ENCODE results near the gene RGPD8.
A peak's percentile ranks its signal among the peaks of the same experiment; 100 is the strongest.
"Not testable (repeated sequence)": the region's sequence is repeated elsewhere in the genome, so short reads cannot be mapped to it uniquely, and the experiment has no call there.

Gene RGPD8

DNA sequence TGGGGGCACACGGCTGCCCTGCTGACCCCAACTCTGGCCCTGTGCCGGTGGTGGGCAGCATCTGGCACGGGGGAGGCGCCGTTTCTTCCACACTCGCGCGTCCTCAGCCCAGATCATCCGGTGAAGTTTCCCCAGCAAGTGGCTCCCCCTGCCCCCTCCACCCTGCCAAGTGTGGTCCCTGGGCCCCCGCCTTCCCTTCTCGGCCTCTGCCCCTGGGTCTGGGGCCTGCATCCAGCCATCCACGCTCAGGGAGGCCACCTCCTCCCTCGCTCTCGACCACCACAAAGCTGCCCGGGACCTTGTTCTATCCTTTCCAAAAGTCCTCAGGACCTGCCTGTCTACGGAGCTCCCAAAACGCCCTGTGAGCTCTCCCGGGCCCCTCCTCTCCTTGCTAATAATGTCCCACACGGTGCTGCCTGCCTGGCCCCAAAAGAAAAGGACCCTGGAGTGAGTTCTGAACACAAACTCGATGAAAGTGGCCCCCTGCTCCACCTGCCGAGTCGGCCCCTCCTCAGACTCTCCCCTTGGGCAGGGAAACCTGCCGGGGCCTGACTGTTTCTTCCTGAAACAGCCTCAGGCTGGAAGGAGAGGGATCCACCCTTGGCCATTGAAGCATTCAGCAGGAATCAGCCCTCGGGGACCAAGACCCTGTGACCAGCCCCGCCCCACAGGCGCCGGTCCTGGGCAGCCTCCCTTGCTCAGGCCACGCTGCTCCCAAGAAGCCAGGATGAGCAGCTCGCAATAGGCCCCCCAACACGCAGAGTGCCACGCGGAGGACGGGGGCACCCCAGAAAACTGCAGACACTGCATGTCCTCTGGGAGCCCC is 1.7 kb upstream of the RGPD8 start:
- DNase-seq: not testable (repeated sequence)

DNA sequence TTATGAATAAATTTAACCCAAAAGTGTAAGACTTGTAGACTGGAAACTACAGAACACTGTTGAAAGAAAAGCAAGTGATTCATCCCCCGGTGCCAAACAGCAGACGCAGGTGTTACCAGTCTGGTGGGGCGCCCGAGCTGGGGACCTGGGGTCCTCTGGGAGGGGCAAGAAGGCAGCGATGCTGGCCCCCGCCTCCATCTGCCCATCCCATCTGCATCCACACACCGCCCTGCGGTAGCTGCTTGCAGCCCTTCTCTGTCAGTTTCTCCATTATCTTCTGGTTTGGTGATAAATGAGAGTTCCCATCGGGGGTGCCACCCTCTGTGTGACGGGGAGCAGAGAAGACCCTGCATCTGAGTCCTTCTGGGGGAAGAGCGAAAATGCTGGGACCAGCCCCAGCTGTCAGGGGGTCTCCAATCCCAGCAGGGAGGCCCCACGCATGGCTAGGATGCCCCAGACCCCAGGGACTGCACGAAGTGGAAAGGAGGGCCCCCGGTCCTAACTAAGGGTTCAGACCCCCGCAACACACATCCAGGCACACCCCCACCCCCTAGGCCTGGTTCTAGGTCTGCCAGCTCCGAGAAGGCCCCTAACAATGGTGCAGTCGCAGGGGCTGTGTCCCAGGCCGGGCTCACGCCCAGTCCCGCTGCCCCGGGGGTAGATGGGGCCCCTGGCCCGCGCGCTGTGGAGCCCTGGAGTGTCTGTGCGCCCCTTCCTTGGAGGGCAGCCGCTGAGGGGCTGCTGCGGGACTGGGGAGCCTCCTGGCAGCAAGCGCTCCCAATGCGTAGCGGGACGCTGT is 686 bp upstream of the RGPD8 start:
- no peak for DNase-seq

DNA sequence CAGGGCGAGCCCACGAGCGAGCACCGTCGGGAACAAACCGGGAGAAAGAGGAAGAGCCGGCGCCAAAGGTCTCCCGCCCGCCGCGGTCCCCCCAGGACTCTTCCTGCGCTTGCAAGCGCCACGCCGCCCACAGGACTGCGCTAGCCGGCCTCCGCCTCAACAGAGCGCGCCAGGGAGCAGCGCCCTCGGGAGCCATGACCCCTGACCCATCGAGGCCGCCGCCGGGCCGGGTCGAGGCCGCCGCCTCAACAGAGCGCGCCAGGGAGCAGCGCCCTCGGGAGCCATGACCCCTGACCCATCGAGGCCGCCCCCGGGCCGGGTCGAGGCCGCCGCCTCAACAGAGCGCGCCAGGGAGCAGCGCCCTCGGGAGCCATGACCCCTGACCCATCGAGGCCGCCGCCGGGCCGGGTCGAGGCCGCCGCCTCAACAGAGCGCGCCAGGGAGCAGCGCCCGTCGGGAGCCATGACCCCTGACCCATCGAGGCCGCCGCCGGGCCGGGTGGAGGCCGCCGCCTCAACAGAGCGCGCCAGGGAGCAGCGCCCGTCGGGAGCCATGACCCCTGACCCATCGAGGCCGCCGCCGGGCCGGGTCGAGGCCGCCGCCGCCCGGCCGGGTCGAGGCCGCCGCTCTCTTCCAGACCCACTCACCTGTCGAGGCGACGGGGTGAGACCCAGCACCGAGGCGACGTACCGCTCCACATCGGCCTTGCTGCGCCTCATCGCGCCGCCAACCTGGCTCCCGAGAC is 538 bp downstream of the RGPD8 start:
- peak; percentile 52 to 74 for DNase-seq

DNA sequence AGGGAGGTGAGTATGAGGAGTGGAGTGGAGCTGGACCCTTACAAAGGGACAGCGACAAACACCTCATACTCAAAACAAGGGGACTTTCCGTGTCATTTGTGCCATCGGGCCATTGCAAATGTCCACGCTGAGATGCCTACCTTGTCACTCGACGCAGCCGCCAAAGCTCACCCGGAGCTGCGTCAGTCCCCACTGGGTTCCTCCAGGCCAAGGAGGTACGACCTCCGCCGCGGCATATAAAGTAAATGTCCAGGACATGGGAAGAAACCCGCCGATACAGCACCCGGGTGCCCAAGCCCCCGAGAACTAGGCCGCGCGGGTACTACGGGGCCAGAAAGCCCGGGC is 1.1 kb downstream of the RGPD8 start:
- peak in 1 of 2 donors; percentile 2 for DNase-seq

GRCh38 chr2:112431587-112432295 is 1.7 kb downstream of the RGPD8 start:
- not testable (repeated sequence) for DNase-seq

GRCh38 chr2:112424553-112424952 is 8.9 kb downstream of the RGPD8 start:
- not testable (repeated sequence) for DNase-seq

DNA sequence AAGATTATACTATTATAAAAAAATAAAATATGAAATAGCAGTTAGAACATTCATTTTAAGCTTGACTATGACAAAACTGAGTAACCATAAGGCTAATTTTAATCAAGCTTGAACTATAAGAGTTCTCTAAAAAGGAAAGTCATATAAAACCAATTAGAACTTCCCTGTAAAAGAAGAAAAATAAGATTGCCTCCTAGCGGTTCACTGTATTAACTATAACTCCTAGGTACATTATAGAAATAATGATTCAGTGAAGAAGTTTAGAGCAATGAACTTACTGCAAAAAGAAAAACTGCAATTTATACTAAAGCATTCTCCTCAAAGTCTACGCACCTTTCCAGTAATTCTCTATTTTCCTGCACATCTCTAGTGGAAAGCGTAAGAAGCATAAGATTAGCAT is 16.6 kb downstream of the RGPD8 start:
- not testable (repeated sequence) for DNase-seq

DNA sequence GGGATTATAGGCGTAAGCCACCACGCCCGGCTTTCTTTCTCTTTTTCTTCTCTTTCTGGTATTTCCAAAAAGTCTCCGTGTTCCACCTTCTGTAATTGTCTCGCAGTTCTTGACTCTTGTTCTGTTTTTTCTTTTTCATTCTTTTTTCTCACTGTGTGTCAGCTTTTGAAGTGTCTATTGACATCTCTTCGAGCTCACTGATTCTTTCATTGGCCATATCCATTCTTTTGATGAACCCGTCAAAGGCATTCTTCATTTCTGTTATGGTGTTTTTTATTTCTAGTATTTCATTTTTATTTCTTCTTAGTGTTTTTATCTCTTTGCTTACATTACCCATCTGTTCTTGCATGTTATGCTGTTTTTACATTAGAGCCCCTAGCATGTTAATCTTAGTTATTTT is 73.4 kb downstream of the RGPD8 start:
- not testable (repeated sequence) for DNase-seq

DNA sequence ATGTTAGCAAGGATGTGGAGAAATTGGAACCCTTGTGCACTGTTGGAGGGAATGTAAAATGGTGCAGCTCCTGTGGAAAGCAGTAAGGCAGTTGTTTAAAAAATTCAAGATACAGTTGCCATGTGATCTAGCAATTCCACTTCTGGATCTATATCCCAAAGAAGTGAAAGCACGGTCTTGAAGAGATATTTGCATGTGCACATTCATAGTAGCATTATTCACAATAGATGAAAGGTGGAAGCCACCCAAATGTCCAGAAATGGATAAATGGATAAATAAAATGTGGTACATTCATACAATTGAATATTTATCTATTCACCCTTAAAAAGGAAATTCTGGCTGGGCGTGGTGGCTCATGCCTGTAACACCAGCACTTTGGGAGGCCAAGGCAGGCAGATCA is 79.1 kb downstream of the RGPD8 start:
- not testable (repeated sequence) for DNase-seq

GRCh38 chr2:112352809-112353603 is 80.4 kb downstream of the RGPD8 start:
- not testable (repeated sequence) for DNase-seq

DNA sequence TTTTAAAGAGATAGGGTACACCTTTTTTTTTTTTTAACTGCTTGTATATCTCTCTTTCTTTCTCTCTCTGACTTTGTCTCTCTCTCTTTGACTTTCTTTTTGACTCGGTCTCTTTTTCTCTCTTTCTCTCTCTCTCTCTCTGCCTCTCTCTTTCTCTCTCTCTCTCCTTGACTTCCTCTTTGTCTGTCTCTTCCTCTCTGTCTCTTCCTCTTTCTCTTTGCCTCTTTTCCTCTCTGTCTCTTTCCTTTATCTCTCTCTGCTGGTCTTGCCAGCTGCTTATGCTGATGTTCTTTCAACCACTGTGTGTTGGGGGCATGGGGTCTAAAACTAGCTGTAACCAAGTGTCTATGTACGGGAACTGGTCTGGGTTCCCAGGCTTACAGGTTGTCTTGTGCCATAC is 81.2 kb downstream of the RGPD8 start:
- DNase-seq: not testable (repeated sequence)

GRCh38 chr2:112345030-112346027 is 88.1 kb downstream of the RGPD8 start:
- no peak for DNase-seq

DNA sequence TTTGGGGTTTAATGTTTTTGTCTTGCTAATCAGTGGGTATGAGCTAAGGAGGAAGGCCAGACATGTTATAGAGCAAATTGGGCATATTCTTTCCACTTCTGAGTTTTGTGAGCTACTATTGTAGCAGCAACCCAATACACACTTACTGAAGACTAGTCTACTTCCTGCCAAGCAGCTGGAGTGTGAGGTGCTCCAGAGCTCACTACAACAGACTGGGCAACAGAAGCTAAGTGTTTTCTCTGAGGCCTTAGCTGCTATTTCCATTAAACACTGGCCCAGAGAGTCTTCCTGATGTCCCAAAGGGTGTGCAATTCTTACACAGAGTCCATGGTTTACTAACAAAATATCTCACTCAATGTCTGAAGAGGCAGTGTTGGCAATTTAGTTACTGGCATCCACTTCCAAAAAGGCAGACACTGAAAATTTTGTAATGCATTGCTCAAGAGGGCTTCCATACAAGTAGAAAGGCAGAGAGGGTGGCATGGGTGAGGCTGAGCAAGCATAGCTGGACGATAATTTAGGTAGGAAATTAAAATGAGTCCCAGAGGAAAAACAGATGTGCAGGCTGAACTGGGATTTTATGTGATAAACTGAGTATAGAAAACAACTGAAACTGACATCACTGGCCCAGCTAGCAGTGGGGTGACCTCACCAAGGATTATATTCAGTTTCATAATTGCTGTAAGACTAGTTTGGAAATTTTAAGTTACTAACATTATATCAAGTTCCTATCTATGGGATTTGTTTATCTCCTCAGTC is 89.4 kb downstream of the RGPD8 start:
- no peak for DNase-seq

GRCh38 chr2:112342067-112342550 is 91.3 kb downstream of the RGPD8 start:
- DNase-seq: no peak

DNA sequence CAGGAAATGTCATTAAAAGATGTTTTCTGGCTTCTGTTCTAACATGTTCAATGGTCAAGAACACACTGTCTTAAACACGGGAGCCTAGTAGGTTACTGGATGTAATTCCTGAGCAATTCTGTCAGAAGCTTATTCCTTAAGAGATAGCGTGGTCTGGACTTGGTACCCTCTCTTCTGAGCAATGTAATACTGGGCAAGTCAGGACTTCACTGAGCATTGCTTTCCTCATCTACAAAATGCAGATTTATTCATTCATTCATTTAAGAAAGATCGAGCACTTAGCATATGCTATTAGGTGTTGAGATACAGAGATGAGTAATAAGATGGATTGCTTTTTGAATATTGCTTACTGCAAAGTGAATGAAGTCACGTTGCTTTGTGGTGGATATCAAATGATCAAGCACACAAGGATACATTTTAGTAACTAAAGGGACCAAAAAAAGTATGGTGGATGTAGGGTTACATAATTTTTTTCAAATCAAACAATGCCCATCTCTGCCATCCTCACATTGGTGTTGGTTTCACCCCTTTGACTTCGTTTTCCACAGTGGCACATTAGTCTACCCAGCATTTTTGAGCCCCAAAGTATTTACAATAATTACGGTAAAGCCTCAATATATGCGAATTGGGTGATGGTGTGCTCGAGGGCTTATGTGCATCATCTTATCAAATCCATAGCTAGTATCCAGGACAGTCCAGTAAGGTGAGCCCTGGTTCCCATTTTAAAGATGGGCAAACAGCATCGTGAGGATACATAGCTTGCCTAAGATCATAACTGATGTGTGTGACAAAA is 92.8 kb downstream of the RGPD8 start:
- no peak for DNase-seq

- DNase-seq: no peak
Measured at GRCh38 chr2:112339986-112340385, 93.5 kb downstream of the RGPD8 start.

- DNase-seq: no peak
Measured at GRCh38 chr2:112335600-112335999, 97.8 kb downstream of the RGPD8 start.

DNA sequence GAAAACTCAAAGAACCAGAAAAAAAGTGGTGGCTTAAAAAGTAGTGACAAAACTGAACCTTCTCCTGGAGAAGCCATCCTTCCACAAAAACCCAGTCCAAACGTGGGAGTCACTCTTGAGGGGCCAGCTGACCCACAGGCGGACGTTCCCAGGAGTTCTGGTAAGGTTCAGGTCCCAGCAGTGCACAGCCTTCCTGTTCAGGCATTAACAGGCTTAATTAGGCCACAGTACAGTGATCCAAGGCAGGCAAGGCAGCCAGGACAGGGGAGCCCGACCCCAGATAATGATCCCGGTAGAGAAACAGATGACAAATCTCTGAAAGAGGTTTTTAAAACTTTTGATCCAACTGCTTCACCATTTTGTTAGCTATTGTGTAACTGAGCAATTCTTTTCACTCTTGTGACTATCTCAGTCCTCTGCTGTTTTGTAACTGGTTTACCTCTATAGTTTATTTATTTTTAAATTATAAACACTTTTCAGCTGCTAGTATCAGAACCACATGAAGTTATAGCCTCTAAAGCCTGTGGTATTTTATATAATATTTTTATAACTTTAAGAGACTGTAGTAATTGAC is 101.2 kb downstream of the RGPD8 start:
- no peak for DNase-seq
